RWPE1 (cell line): ENCODE measurements around the gene COL28A1.

Experiments used
- CTCF ChIA-PET: fragments of 350-600 bp; sonication (Branson Sonifier 250); formaldehyde crosslinking; extraction: SDS; loops from one replicate; lab custom pipeline; 2021; lab: Yijun Ruan, JAX
- POLR2A ChIA-PET: fragments of 400-600 bp; formaldehyde crosslinking; extraction: SDS; loops from one replicate; lab custom pipeline; 2020; ENCODE audit warnings: antibody characterized with exemption; ENCODE audit not compliant: low non-redundant PET; lab: Yijun Ruan, JAX
- DNase-seq: peaks from one replicate; pipeline ENCODE4 v3.0.0; 2012; ENCODE audit warnings: low spot score
- H3K27ac ChIP-seq: fragments of 450-650 bp; 2 replicates; pipeline ENCODE4 v1.5.1; 2017
- TF ChIP-seq, protein P1 (sequence below): fragments of 450-650 bp; conservative IDR thresholded peaks from 2 replicates; pipeline ENCODE4 v1.5.1; 2017; ENCODE audit warnings: low read depth, mild to moderate bottlenecking

The COL28A1 gene

DNA sequence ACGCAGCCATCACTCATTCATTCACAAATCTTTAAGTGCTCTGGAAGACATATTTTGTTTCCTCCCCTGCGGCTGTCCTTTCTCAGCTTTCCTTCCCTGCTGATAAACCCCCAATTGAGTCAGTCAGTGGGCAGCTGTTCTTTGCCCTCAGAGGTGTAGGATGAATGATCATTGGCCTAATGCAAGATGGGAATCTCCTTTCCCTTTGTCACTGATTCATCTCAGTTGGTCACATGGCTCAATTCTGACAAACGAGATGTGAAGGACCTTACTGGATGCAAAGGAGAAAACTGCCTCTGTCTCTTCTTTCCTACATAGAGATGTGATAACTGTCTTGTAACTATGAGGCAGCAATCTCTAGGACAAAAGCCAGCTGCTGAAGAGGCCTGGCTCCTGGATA, 44.6 kb downstream of the COL28A1 start:
- POLR2A ChIA-PET, result no interaction called here
- CTCF ChIA-PET, result no interaction called here
- no peak overlapping the region for H3K27ac ChIP-seq
- DNase-seq, result no peak
- TF ChIP-seq, protein P1, sequence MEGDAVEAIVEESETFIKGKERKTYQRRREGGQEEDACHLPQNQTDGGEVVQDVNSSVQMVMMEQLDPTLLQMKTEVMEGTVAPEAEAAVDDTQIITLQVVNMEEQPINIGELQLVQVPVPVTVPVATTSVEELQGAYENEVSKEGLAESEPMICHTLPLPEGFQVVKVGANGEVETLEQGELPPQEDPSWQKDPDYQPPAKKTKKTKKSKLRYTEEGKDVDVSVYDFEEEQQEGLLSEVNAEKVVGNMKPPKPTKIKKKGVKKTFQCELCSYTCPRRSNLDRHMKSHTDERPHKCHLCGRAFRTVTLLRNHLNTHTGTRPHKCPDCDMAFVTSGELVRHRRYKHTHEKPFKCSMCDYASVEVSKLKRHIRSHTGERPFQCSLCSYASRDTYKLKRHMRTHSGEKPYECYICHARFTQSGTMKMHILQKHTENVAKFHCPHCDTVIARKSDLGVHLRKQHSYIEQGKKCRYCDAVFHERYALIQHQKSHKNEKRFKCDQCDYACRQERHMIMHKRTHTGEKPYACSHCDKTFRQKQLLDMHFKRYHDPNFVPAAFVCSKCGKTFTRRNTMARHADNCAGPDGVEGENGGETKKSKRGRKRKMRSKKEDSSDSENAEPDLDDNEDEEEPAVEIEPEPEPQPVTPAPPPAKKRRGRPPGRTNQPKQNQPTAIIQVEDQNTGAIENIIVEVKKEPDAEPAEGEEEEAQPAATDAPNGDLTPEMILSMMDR, result no peak

DNA sequence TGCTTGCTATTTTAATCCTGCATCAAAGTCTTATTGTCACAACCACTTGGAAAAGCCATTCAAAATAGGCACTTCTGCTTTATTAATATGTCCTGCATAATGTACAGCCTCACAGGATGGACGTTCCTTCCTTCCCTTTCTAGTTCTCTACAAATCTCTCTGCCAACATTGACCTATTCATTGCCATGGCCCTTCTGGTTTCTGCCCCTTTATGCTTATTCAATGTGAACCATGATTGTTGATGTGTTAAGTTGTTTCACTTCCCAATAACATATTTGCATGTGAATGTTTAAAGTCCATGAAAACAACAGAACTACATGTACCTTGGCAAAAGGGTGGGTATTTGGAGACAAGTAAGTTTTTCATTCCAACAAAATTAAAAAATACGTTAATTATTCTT, 45.7 kb downstream of the COL28A1 start:
- ChIA-PET POLR2A (no interaction called here), CTCF (no interaction called here)
- H3K27ac ChIP-seq, result no peak overlapping the region
- TF ChIP-seq, protein P1, result no peak
- DNase-seq, result no peak

DNA sequence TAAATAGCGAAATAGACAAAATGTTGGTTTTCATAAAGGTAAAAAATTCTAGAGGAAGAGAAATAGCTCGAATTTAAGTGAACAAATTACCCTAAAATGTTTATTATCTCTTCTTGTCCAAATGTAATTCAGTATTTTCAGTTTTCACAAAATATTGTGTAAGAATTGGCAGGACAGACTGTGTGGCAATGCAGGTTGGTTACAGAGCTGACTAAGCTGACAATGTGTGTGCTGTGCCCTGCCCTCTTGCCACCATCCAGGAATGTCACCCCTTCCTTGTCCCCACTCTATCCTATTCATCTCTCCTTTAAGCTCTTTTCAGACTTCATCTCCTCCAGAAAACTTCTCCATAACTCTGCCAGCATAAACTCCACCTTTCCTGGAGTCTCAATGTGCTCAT, 46.1 kb downstream of the COL28A1 start:
- TF ChIP-seq, protein P1, result no peak
- H3K27ac ChIP-seq, result no peak overlapping the region
- no peak for DNase-seq
- ChIA-PET CTCF (no interaction called here), POLR2A (no interaction called here)

DNA sequence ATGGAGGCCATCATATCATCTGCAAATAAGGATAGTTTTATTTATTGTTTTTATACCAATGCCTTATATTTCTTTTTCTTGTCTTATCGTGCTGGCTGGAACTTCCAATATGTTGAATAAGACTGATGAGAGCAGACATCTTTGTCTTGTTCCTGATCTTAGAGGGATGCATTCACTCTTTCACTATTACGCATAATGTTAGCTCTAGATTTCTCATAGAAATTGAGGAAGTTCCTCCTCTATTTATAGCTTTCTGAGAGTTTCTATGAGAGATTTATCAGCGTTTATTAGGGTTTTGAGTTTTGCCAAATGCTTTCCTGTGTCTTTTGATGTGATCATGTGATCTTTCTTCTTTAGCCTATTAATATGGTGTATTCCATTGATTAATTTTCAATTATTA, 49.3 kb downstream of the COL28A1 start:
- DNase-seq, result no peak
- CTCF ChIA-PET, result no interaction called here
- H3K27ac ChIP-seq, result no peak overlapping the region
- TF ChIP-seq, protein P1, result no peak
- POLR2A ChIA-PET, result no interaction called here

DNA sequence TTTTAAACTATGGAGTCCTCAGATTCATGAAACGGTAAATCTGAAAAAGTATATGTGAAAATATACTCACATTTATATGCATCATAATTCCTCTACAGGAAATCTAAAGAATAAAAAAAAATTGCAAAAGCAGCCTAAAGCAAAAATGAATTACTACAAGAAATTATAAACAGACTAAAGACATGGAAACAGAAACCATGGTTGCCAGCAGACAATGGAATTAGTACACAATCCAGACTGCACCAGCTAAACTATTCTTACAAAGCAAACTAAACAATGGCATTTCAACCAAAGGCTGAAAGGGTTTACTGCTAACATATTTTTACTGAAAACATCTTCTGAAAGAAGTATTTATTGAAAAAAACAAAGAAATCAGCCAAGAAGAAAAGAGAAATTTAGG, 51.6 kb downstream of the COL28A1 start:
- POLR2A ChIA-PET, result no interaction called here
- CTCF ChIA-PET, result no interaction called here
- TF ChIP-seq, protein P1, result no peak
- H3K27ac ChIP-seq, result no peak overlapping the region
- DNase-seq, result no peak

DNA sequence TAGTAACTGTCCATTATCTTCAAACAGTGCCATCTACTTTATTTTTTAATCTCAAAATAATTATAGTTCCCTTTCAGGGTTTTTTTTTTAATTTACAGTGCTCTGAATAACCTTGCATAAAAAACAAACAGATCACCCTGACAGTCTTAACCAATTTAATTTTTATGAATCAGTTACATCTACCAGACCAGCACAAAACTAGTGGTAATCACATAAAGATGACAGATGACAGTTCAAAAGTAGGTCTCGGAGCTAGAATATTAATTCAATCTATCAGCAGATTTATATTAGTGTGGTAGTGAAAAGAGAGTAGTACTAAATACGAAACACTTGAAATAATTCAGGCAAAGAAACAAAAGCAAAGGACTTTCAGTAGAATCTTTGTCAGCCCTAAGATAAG, 53.9 kb downstream of the COL28A1 start:
- CTCF ChIA-PET, result no interaction called here
- POLR2A ChIA-PET, result no interaction called here
- H3K27ac ChIP-seq, result no peak overlapping the region
- DNase-seq, result no peak
- TF ChIP-seq, protein P1, result no peak

DNA sequence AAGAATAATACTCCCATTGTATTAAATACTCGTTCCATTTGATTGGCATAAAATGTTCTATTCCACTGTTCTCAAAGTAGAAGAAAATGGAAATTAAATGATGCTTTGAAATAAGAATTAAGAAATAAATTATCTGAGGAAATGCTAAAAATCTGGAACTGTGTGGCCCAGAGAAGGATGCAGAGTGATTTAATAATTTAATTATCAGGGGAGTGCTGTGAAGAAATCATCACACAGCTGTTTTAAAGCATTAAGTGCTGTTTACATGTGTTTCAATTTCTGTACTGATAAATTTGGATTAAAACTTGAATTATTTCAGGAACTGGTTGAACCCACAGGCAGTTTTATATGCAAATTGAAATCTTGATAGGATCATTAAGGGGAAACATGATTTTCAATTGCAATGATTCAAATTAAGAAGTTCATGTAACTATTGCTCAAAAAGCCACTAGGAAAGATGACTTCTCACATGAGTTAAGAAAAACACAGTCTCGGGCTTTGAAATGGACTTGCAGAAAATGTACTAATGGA, 56.3 kb downstream of the COL28A1 start:
- TF ChIP-seq, protein P1, result no peak
- CTCF ChIA-PET, result no interaction called here
- no peak for DNase-seq
- POLR2A ChIA-PET, result no interaction called here
- H3K27ac ChIP-seq, result no peak overlapping the region
